GM21526 (cell line): ENCODE measurements around the gene CTAGE15.
"Not testable (repeated sequence)": the region's sequence is repeated elsewhere in the genome, so short reads cannot be mapped to it uniquely, and the experiment has no call there.

Source experiments
- ATAC-seq: cut with Tn5 transposase; IDR thresholded peaks from one replicate; pipeline ENCODE4 v1.9.1; 2021; ENCODE audit warnings: moderate library complexity; ENCODE audit not compliant: unreplicated experiment, low FRiP score

CTAGE15 gene

GRCh38 chr7:143571501-143571900 lies at the start of gene CTAGE15:
CTAGE15 (plus strand) TSS chr7:143571801; CDS start chr7:143571818, 17 bp downstream.
- ATAC-seq: not testable (repeated sequence)

GRCh38 chr7:143522309-143522916 lies 49.2 kb upstream of the CTAGE15 start:
- not testable (repeated sequence) for ATAC-seq

- ATAC-seq: not testable (repeated sequence)
These were observed 40.3 kb upstream of the CTAGE15 start for GRCh38 chr7:143531169-143531926.

- not testable (repeated sequence) for ATAC-seq
These were observed 39.7 kb upstream of the CTAGE15 start for GRCh38 chr7:143531932-143532331.

- not testable (repeated sequence) for ATAC-seq
These were observed 38.3 kb upstream of the CTAGE15 start for GRCh38 chr7:143533213-143533839.

- ATAC-seq: not testable (repeated sequence)
These were observed 35.2 kb upstream of the CTAGE15 start for GRCh38 chr7:143536443-143536842.

GRCh38 chr7:143543288-143544038 lies 28.1 kb upstream of the CTAGE15 start:
- not testable (repeated sequence) for ATAC-seq

GRCh38 chr7:143555968-143556367 lies 15.6 kb upstream of the CTAGE15 start:
- not testable (repeated sequence) for ATAC-seq

- not testable (repeated sequence) for ATAC-seq
These were observed 8.3 kb upstream of the CTAGE15 start for GRCh38 chr7:143563306-143563705.

GRCh38 chr7:143566001-143566400 lies 5.6 kb upstream of the CTAGE15 start:
- not testable (repeated sequence) for ATAC-seq

- ATAC-seq: not testable (repeated sequence)
These were observed 16.6 kb downstream of the CTAGE15 start for GRCh38 chr7:143588183-143588582.

- ATAC-seq: not testable (repeated sequence)
These were observed 18.3 kb downstream of the CTAGE15 start for GRCh38 chr7:143589897-143590296.

- not testable (repeated sequence) for ATAC-seq
These were observed 26.5 kb downstream of the CTAGE15 start for GRCh38 chr7:143598086-143598485.

- not testable (repeated sequence) for ATAC-seq
These were observed 31.9 kb downstream of the CTAGE15 start for GRCh38 chr7:143603549-143603948.

GRCh38 chr7:143606088-143606487 lies 34.5 kb downstream of the CTAGE15 start:
- not testable (repeated sequence) for ATAC-seq

- ATAC-seq: not testable (repeated sequence)
These were observed 43.9 kb downstream of the CTAGE15 start for GRCh38 chr7:143615545-143615944.

GRCh38 chr7:143617204-143617603 lies 45.6 kb downstream of the CTAGE15 start:
- not testable (repeated sequence) for ATAC-seq

- ATAC-seq: peak; percentile 37
These were observed 48.5 kb downstream of the CTAGE15 start for GRCh38 chr7:143620058-143620457.

GRCh38 chr7:143620646-143621045 lies 49.0 kb downstream of the CTAGE15 start, which contains the start of gene TCAF2:
TCAF2 (plus strand) TSS chr7:143620974.
- peak; percentile 90 for ATAC-seq

GRCh38 chr7:143621175-143621574 lies 49.6 kb downstream of the CTAGE15 start:
- ATAC-seq: peak; percentile 41
